HG03442 (cell line): Measurements from ENCODE around the gene PLEKHG4.

Experiments used
- ATAC-seq: cut with Tn5 transposase; IDR thresholded peaks from one replicate; pipeline ENCODE4 v1.9.1; 2021; ENCODE audit warnings: mild to moderate bottlenecking, moderate library complexity; ENCODE audit not compliant: unreplicated experiment

PLEKHG4 gene

GRCh38 chr16:67259705-67260104, 19.6 kb upstream of the PLEKHG4 start:
- ATAC-seq: no peak

GRCh38 chr16:67260426-67261063, 18.8 kb upstream of the PLEKHG4 start:
- ATAC-seq: no peak

- no peak for ATAC-seq
Observed at GRCh38 chr16:67263201-67263600, 16.1 kb upstream of the PLEKHG4 start.

GRCh38 chr16:67264277-67264676, 15.1 kb upstream of the PLEKHG4 start:
- ATAC-seq: no peak

GRCh38 chr16:67264866-67265265, 14.5 kb upstream of the PLEKHG4 start:
- ATAC-seq: no peak

- ATAC-seq: no peak
Observed at GRCh38 chr16:67265834-67266233, 13.5 kb upstream of the PLEKHG4 start.

- no peak for ATAC-seq
Observed at GRCh38 chr16:67268136-67268579, 11.2 kb upstream of the PLEKHG4 start.

- ATAC-seq: no peak
Observed at GRCh38 chr16:67269766-67270165, 9.6 kb upstream of the PLEKHG4 start.

- no peak for ATAC-seq
Observed at GRCh38 chr16:67270931-67271338, 8.4 kb upstream of the PLEKHG4 start.

GRCh38 chr16:67271446-67271845, 7.9 kb upstream of the PLEKHG4 start:
- ATAC-seq: no peak

GRCh38 chr16:67275321-67275720, 4.0 kb upstream of the PLEKHG4 start:
- no peak for ATAC-seq

GRCh38 chr16:67277294-67277998, 1.9 kb upstream of the PLEKHG4 start:
- no peak for ATAC-seq

GRCh38 chr16:67277999-67278772, 1.1 kb upstream of the PLEKHG4 start:
- ATAC-seq: no peak

- ATAC-seq: peak; percentile 33
Observed at GRCh38 chr16:67278773-67279295, 498 bp upstream of the PLEKHG4 start.

- no peak for ATAC-seq
Observed at GRCh38 chr16:67280090-67281015, 1.0 kb downstream of the PLEKHG4 start.

- ATAC-seq: no peak
Observed at GRCh38 chr16:67281536-67282446, 2.5 kb downstream of the PLEKHG4 start.

- ATAC-seq: no peak
Observed at GRCh38 chr16:67282447-67282805, 3.1 kb downstream of the PLEKHG4 start.

- no peak for ATAC-seq
Observed at GRCh38 chr16:67283039-67283825, 3.9 kb downstream of the PLEKHG4 start.
